HuH-7 (cell line): ENCODE results near the gene PDE6G.
"Not testable (repeated sequence)": the region's sequence is repeated elsewhere in the genome, so short reads cannot be mapped to it uniquely, and the experiment has no call there.

Source experiments
- DNase-seq: peaks from one replicate; pipeline ENCODE4 v3.0.0; 2011; ENCODE audit warnings: low spot score

PDE6G gene

GRCh38 chr17:81635431-81635830, 20.9 kb downstream of the PDE6G start:
- no peak for DNase-seq

- no peak for DNase-seq
These were observed 24.9 kb downstream of the PDE6G start for GRCh38 chr17:81631482-81631881.

GRCh38 chr17:81630274-81630673, 26.1 kb downstream of the PDE6G start:
- DNase-seq = no peak

GRCh38 chr17:81621494-81622130, 34.7 kb downstream of the PDE6G start:
- DNase-seq = no peak

- not testable (repeated sequence) for DNase-seq
These were observed 38.0 kb downstream of the PDE6G start for GRCh38 chr17:81618307-81618706.

- DNase-seq = no peak
These were observed 39.5 kb downstream of the PDE6G start for GRCh38 chr17:81616877-81617276.

GRCh38 chr17:81615401-81615930, 40.9 kb downstream of the PDE6G start:
- no peak for DNase-seq

GRCh38 chr17:81612172-81612970, 44.0 kb downstream of the PDE6G start:
- DNase-seq = no peak

- no peak for DNase-seq
These were observed 46.6 kb downstream of the PDE6G start for GRCh38 chr17:81609541-81610311.

GRCh38 chr17:81608605-81609004, 47.7 kb downstream of the PDE6G start:
- DNase-seq = no peak

GRCh38 chr17:81608082-81608481, 48.3 kb downstream of the PDE6G start:
- no peak for DNase-seq

GRCh38 chr17:81607431-81607830, 48.9 kb downstream of the PDE6G start:
- DNase-seq = no peak

GRCh38 chr17:81603846-81604610, 52.3 kb downstream of the PDE6G start:
- no peak for DNase-seq

- peak; percentile 86 for DNase-seq
These were observed 54.7 kb downstream of the PDE6G start for GRCh38 chr17:81601525-81602120.
